ENCODE results near the gene ANXA11. TPM values are rescaled to one million over a fixed set of nuclear protein-coding genes. Genes with fewer than 3 reads are reported as not detected.
A peak's percentile ranks its signal among the peaks of the same experiment; 100 is the strongest.
"Not testable (repeated sequence)": the region's sequence is repeated elsewhere in the genome, so short reads cannot be mapped to it uniquely, and the experiment has no call there.

ANXA11 gene
- total and polyA plus RNA-seq, 2 experiments from 2014 or later: 42.3 to 70.0 TPM

GRCh38 chr10:80145406-80146308, 59.7 kb downstream of the ANXA11 start:
- not testable (repeated sequence) for H3K36me3 Mint-ChIP-seq (ENCODE audit: low read depth); H3K27ac ChIP-seq (ENCODE audit: low read depth); H2AFZ ChIP-seq; DNase-seq (ENCODE audit: low spot score); ATAC-seq; H3F3A ChIP-seq (replicated peaks; ENCODE audit: low read depth); H3K27me3 ChIP-seq (ENCODE audit: insufficient read depth); H4K20me1 ChIP-seq (replicated peaks; ENCODE audit: insufficient read depth); H3K4me1 ChIP-seq (ENCODE audit: insufficient read depth); H3K4me3 Mint-ChIP-seq; H3K36me3 ChIP-seq (ENCODE audit: insufficient read depth); H3K27ac Mint-ChIP-seq; H3K4me1 Mint-ChIP-seq; H3K79me2 ChIP-seq (replicated peaks; ENCODE audit: insufficient read depth); H3K9me2 ChIP-seq (ENCODE audit: insufficient read depth); H3K9me3 Mint-ChIP-seq; H3K4me3 ChIP-seq; H3K4me2 ChIP-seq
- peaks cover 13% of the 10 kb centered on the region for H3K27me3 Mint-ChIP-seq (ENCODE audit: insufficient read depth, low read depth, poor library complexity)

GRCh38 chr10:80144696-80145131, 60.6 kb downstream of the ANXA11 start:
- Mint-ChIP-seq H3K4me3 (no peak overlapping the region), H3K36me3 (ENCODE audit: low read depth) (no peaks in the 10 kb centered on the region), H3K9me3 (no peaks in the 10 kb centered on the region), H3K4me1 (peaks cover 5% of the 10 kb centered on the region; the same call in 1 of the 3 replicates), H3K27me3 (ENCODE audit: insufficient read depth, low read depth, poor library complexity) (peaks cover 13% of the 10 kb centered on the region), H3K27ac (no peak overlapping the region)
- ATAC-seq (peak; percentile 14), DNase-seq (ENCODE audit: low spot score) (no peak)
- H3K27ac ChIP-seq (ENCODE audit: low read depth): no peak overlapping the region
- H2AFZ ChIP-seq: no peak overlapping the region
- H3K79me2 ChIP-seq (replicated peaks; ENCODE audit: insufficient read depth): no peaks in the 10 kb centered on the region
- H3F3A ChIP-seq (replicated peaks; ENCODE audit: low read depth): no peaks in the 10 kb centered on the region
- H3K27me3 ChIP-seq (ENCODE audit: insufficient read depth): no peaks in the 10 kb centered on the region
- TF ChIP-seq REST (IDR thresholded peaks at IDR 0.05; ENCODE audit: unreplicated experiment): no peak
- no peak for TF ChIP-seq POLR2AphosphoS5 (IDR thresholded peaks at IDR 0.05; ENCODE audit: low read depth)
- no peak for TF ChIP-seq ZNF462 (CRISPR knock-in tag; IDR thresholded peaks at IDR 0.05)
- no peak for TF ChIP-seq ZNF114 (CRISPR knock-in tag; IDR thresholded peaks at IDR 0.05)
- no peaks in the 10 kb centered on the region for H4K20me1 ChIP-seq (replicated peaks; ENCODE audit: insufficient read depth)
- H3K4me1 ChIP-seq (ENCODE audit: insufficient read depth): no peaks in the 10 kb centered on the region
- H3K36me3 ChIP-seq (ENCODE audit: insufficient read depth): no peaks in the 10 kb centered on the region
- peaks cover 5% of the 10 kb centered on the region; the same call in 1 of the 2 replicates for H3K9me2 ChIP-seq (ENCODE audit: insufficient read depth)
- no peak overlapping the region for H3K4me3 ChIP-seq
- no peak overlapping the region for H3K4me2 ChIP-seq

Data from GM23338 (cell line).